Pulmonary artery endothelial cell (primary cell): ENCODE measurements around the gene PRCD. TPM values are rescaled to one million over a fixed set of nuclear protein-coding genes. Genes with fewer than 3 reads are reported as not detected.

Source experiments
- DNase-seq: peaks from one replicate; pipeline ENCODE4 v3.0.0-alpha.2; 2011; ENCODE audit warnings: low read depth, low spot score
- total RNA-seq: library from RNA; depleted of rRNA; stranded (reverse); fragments of >200 nt; gene quantifications from 2 replicates; pipeline ENCODE4 v1.2.3, GENCODE V29; 2014

The PRCD gene
- total RNA-seq, 1 donor from 2014 or later = 0.20 TPM

GRCh38 chr17:76540381-76541300 is 797 bp downstream of the PRCD start:
- DNase-seq = peak; percentile 74

DNA sequence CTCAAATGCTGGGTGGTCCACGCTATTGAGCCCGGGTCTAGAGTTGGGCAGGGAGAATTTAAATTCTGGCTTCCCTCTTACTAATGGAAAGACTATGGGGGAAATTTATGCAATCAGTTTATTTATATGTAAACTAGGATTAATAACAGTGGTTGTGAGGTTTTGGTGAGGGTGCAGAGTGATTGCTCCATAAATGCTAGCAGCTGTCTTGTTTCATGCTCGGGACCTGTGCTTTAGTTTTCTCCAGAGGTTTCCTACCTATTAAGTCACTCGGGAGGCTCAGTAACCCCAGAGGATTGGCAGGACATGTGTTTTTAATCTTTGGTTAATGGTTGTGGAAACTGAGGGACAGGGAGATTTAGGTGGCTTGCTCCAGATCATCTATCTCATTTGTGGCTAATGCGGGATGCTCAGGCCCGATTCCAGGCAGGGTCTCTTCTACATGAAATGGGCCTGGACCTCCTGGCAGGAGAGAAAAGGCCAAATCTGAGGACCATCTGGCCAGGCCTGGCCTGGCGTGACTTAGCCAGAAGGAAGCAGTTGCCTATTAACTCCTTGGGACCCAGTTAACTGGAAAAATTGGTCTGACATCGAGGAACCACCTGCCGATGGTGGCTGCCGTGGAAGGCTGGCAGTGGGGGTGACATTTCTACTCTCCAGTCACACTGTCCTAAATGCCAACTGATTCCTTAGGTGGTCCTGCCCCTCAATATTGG is 2.1 kb downstream of the PRCD start:
- DNase-seq = no peak

- DNase-seq = no peak
Observed at GRCh38 chr17:76542566-76542971, 2.7 kb downstream of the PRCD start.

DNA sequence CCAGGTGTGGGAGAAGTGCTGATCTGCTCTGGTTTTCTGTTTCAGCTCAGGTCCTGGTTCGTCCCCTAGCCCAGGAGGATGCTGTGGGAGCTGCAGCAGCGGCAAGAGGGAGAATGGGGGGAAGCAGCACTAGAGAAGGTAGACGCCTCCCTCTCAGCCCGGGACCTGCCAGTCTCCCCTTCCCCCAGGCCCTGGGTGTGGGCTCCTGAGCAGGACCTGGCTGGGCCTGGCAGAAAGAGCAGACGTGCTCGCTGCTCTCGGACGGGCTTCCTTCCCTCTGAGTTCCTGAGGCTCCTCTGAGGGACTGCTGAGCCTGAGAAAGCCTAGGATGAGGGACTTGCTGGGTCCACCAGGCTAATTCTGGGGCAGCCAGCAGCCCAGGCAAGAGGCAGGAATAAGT is 3.1 kb downstream of the PRCD start:
- DNase-seq = no peak

DNA sequence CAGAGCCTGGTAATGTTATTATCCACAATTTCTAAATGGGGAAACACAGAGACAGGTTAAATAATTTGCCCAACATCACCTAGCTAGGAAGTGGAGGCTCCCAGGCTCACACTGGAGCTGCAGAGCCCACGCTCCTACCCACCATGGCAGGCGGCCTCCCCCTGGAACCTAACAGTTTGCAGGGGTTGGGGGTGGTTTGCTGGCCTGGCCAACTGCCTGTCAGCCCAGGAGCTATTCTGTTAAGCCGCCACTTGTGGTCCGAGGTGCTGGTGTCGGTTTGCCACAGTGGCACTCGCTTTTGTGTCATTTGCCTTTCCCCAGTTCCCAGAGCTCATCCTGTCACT is 3.6 kb downstream of the PRCD start:
- DNase-seq = no peak

GRCh38 chr17:76543826-76544545 is 4.1 kb downstream of the PRCD start:
- no peak for DNase-seq

- no peak for DNase-seq
Observed at GRCh38 chr17:76544546-76545365, 4.9 kb downstream of the PRCD start.

GRCh38 chr17:76545918-76546555 is 6.2 kb downstream of the PRCD start:
- no peak for DNase-seq

- DNase-seq = no peak
Observed at GRCh38 chr17:76546556-76547182, 6.8 kb downstream of the PRCD start.

DNA sequence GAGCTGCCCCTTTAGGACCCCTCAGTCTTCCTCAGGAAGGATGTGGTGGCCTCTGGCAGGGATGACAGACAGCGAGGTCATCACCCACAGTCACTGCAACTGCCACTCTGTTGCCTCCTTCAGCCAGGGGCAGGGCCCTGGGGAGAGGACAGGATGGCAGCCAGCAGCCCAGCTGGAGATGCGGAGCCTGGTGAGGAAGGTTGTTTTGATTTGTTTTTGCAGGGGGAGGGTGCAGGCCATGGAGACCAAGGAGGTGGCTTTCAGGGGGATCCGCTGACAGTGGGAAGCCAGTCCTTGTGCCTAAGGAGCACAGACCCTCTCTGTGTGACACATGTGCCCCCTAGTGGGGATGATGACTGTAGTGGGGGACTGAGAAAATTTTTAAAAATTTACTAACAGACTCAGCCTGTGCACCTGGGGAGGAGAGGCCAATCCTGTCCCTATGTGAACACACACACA is 7.4 kb downstream of the PRCD start:
- DNase-seq = no peak

- no peak for DNase-seq
Observed at GRCh38 chr17:76547642-76548202, 7.9 kb downstream of the PRCD start.

DNA sequence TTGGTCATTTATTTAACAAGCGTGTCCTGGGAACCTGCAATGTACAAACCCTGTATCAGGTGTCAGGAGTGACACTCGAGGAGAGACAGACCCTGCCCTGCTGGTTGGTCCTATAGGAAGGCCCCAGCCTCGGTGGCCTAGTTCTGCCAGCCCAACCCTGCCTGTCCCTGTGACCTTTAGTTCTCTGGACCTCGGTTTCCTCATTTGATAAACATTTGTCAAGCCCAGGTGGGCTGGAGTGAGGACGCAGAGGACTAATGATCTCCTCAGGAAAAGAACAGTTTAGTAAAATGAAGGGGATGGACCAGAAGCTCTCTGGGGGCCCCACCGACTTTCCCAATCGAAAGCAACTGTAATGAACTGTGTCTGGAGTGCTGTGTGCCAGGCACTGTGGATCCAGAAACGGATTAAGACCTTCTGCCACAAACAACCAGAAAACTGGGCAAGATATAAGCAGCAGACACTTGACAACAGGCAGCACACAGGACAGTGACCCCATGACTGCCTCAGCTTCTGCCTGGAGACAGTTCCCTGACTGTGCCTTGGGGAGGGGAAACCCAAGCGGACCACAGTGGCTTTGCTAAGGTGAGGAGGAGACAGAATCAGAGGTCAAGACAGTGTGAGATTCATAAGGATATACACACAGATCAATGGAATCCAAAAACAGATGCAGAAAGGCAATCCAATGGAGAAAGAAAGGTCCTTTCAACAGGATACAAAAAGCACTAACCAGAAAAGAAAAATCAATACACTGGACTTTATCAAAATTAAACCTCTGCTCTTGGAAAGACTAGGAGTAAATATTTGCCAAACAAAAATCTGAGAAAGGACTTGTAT is 8.8 kb downstream of the PRCD start:
- DNase-seq = no peak

- DNase-seq = no peak
Observed at GRCh38 chr17:76549215-76549518, 9.3 kb downstream of the PRCD start.

GRCh38 chr17:76549539-76549938 is 9.7 kb downstream of the PRCD start:
- no peak for DNase-seq

- no peak for DNase-seq
Observed at GRCh38 chr17:76550712-76551615, 11.1 kb downstream of the PRCD start.

DNA sequence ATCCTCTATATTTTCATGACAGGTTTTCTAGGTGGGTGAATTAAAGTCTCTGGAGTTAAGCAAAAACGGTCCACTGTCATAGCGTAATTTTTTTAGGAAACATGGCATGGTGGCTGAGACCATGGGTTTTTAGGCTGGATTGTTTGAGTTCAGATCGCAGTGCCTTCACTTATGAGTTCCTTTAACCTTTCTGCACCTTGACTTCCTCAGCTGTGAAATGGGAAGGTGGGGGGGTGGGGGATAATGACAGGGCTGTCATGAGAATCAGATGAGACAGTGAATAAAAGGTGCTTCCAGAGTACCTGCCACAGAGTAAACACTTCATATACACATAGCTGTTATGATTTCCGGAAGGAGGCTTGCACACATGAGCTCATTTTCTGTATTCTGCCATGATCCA is 11.8 kb downstream of the PRCD start:
- no peak for DNase-seq

DNA sequence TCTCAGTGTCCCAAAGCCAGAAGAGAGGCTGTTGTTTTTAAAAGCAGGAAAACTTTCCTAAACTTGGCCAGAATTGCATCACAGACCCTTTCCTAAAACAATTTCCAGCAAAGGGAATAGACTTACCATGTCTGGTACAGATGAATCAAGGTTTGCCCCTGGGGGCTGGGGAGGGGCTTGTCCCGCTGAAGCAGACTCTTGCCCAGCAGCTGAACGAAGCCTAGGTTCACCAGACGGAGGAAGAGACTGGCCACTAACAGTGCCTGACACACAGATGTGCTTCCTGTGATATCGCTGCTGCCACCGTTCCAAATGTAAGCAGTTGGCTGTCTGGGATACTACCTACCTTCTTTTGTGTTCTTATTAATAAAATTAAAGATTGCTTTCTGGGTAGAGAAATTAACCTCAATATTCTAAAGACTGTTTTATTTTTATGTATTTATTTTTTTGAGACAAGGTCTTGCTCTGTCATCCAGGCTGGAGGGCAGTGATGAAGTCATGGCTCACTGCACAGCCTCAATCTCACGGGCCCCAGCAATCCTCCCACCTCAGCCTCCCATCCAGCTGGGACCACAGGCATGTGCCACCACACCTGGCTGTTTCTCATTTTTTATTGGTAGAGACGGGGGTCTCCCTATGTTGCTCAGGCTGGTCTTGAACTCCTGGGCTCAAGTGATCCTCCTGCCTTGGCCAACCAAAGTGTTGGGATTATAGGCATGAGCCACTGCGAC is 13.5 kb downstream of the PRCD start:
- no peak for DNase-seq
